GM21526 (cell line): ENCODE measurements around the gene SLC12A4.
"Not testable (repeated sequence)": the region's sequence is repeated elsewhere in the genome, so short reads cannot be mapped to it uniquely, and the experiment has no call there.

Experiments
- ATAC-seq: cut with Tn5 transposase; IDR thresholded peaks from one replicate; pipeline ENCODE4 v1.9.1; 2021; ENCODE audit warnings: moderate library complexity; ENCODE audit not compliant: unreplicated experiment, low FRiP score

SLC12A4 gene

GRCh38 chr16:67968400-67969253 lies at the start of gene SLC12A4:
Gene SLC12A4, minus strand, starts transcription at chr16:67968637. Its CDS starts 84 bp downstream, at chr16:67968553.
- peak; percentile 67 for ATAC-seq

- no peak for ATAC-seq
These were observed 47.2 kb upstream of the SLC12A4 start, which contains the start of gene DPEP2NB for GRCh38 chr16:68015681-68016080. Gene DPEP2NB, minus strand, starts transcription at chr16:68015911. Its CDS starts 141 bp downstream, at chr16:68015770.

GRCh38 chr16:68013440-68013839 lies 45.0 kb upstream of the SLC12A4 start:
- ATAC-seq: no peak

- ATAC-seq: not testable (repeated sequence)
These were observed 41.4 kb upstream of the SLC12A4 start for GRCh38 chr16:68009872-68010271.

- no peak for ATAC-seq
These were observed 40.8 kb upstream of the SLC12A4 start for GRCh38 chr16:68009157-68009735.

- ATAC-seq: no peak
These were observed 37.4 kb upstream of the SLC12A4 start for GRCh38 chr16:68005786-68006286.

- ATAC-seq: no peak
These were observed 36.8 kb upstream of the SLC12A4 start for GRCh38 chr16:68005211-68005610.

- no peak for ATAC-seq
These were observed 34.6 kb upstream of the SLC12A4 start for GRCh38 chr16:68003031-68003430.

GRCh38 chr16:68000450-68000849 lies 32.0 kb upstream of the SLC12A4 start:
- no peak for ATAC-seq

- ATAC-seq: no peak
These were observed 31.5 kb upstream of the SLC12A4 start for GRCh38 chr16:67999985-68000384.

GRCh38 chr16:67998779-67999688 lies 30.6 kb upstream of the SLC12A4 start, which contains the start of gene DPEP2:
Gene DPEP2, minus strand, starts transcription at chr16:67999484. Its CDS starts 6,272 bp downstream, at chr16:67993212.
- ATAC-seq: not testable (repeated sequence)

GRCh38 chr16:67998231-67998778 lies 29.9 kb upstream of the SLC12A4 start:
- ATAC-seq: not testable (repeated sequence)

- no peak for ATAC-seq
These were observed 28.2 kb upstream of the SLC12A4 start for GRCh38 chr16:67996666-67997065.

- ATAC-seq: no peak
These were observed 27.0 kb upstream of the SLC12A4 start for GRCh38 chr16:67995423-67995822.

GRCh38 chr16:67994040-67994408 lies 25.6 kb upstream of the SLC12A4 start:
- not testable (repeated sequence) for ATAC-seq

GRCh38 chr16:67993207-67994039 lies 25.0 kb upstream of the SLC12A4 start:
- ATAC-seq: peak; percentile 73

- ATAC-seq: no peak
These were observed 24.3 kb upstream of the SLC12A4 start for GRCh38 chr16:67992661-67993206.

- ATAC-seq: no peak
These were observed 21.6 kb upstream of the SLC12A4 start for GRCh38 chr16:67990018-67990386.
